OCI-LY7 (cell line): Measurements from ENCODE around the gene CSNK1G2. TPM values are rescaled to one million over a fixed set of nuclear protein-coding genes. Genes with fewer than 3 reads are reported as not detected.

Experiments
- BruUV-seq: library from RNA; stranded (reverse); fragments of 400-500 nt; replicated peaks from 2 replicates; lab custom pipeline; 2021; lab: Mats Ljungman, UMichigan
- CTCF ChIA-PET: fragments of 300-600 bp; sonication (Branson Sonifier 250); formaldehyde crosslinking; loops from one replicate; lab custom pipeline; 2022; ENCODE audit warnings: antibody characterized with exemption; ENCODE audit not compliant: unreplicated experiment; lab: Charles Lee
- POLR2A ChIA-PET: fragments of 300-600 bp; sonication (Branson Sonifier 250); formaldehyde crosslinking; loops from one replicate; lab custom pipeline; 2022; ENCODE audit warnings: antibody characterized with exemption; lab: Charles Lee
- DNase-seq: peaks from one replicate; pipeline ENCODE4 v3.0.0-alpha.2; 2015; ENCODE audit warnings: low spot score
- H2AFZ ChIP-seq: fragments of 200-600 bp; sonication (generic), shearing (Covaris generic); 2 replicates; pipeline ENCODE4 v1.6.1; 2014; ENCODE audit warnings: mild to moderate bottlenecking, antibody characterized with exemption, low read length, moderate library complexity
- H3K27ac ChIP-seq: fragments of 200-600 bp; sonication (generic); 2 replicates; pipeline ENCODE4 v1.5.1; 2014; ENCODE audit warnings: mixed run types, low read depth, mild to moderate bottlenecking, moderate library complexity, low read length, inconsistent platforms; ENCODE audit not compliant: poor library complexity, severe bottlenecking
- H3K36me3 ChIP-seq: fragments of 200-600 bp; sonication (generic); 2 replicates; pipeline ENCODE4 v1.6.1; 2014; ENCODE audit warnings: mild to moderate bottlenecking, antibody characterized with exemption, low read length, moderate library complexity, mixed read lengths; ENCODE audit not compliant: insufficient read depth
- H3K4me1 ChIP-seq: fragments of 200-600 bp; sonication (generic); 2 replicates; pipeline ENCODE4 v1.5.1; 2014; ENCODE audit warnings: mild to moderate bottlenecking, low read length; ENCODE audit not compliant: insufficient read depth, poor library complexity, severe bottlenecking
- H3K4me2 ChIP-seq: fragments of 200-600 bp; sonication (generic); 2 replicates; pipeline ENCODE4 v1.6.1; 2014; ENCODE audit warnings: mild to moderate bottlenecking, low read length
- H3K4me3 ChIP-seq: fragments of 200-600 bp; sonication (generic); 2 replicates; pipeline ENCODE4 v1.5.1; 2014; ENCODE audit warnings: mild to moderate bottlenecking, low read depth, low read length; ENCODE audit not compliant: poor library complexity, severe bottlenecking
- H3K79me2 ChIP-seq: fragments of 200-600 bp; sonication (generic); 2 replicates; pipeline ENCODE4 v1.6.1; 2016; ENCODE audit warnings: low read depth, mild to moderate bottlenecking, low read length, moderate library complexity, mixed read lengths; ENCODE audit not compliant: insufficient read depth
- H3K9me2 ChIP-seq: fragments of 200-600 bp; sonication (generic); 2 replicates; pipeline ENCODE4 v1.6.1; 2016; ENCODE audit warnings: mild to moderate bottlenecking, low read length, mixed read lengths; ENCODE audit not compliant: insufficient read depth
- H3K9me3 ChIP-seq: fragments of 200-600 bp; sonication (generic); 2 replicates; pipeline ENCODE4 v1.6.1; 2014; ENCODE audit warnings: mild to moderate bottlenecking, mixed run types, low read length, mixed read lengths
- H4K20me1 ChIP-seq: fragments of 200-600 bp; sonication (generic); 2 replicates; pipeline ENCODE4 v1.6.1; 2014; ENCODE audit warnings: mild to moderate bottlenecking, antibody characterized with exemption, low read length, moderate library complexity, mixed read lengths; ENCODE audit not compliant: insufficient read depth
- EZH2phosphoT487 ChIP-seq: fragments of 200-600 bp; sonication (generic); IDR thresholded peaks from 2 replicates; pipeline ENCODE4 v1.6.1; 2018; ENCODE audit warnings: low read depth, borderline replicate concordance, mild to moderate bottlenecking, mixed run types, antibody characterized with exemption, low read length, moderate library complexity, mixed read lengths
- intact Hi-C: fragments of 100-400 bp; cut with micrococcal nuclease; formaldehyde crosslinking; loops from one replicate; pipeline ENCODE4 v1.10.0; 2022; ENCODE audit not compliant: unreplicated experiment
- total RNA-seq, 2 experiments: library from RNA; depleted of rRNA in 1 of 2; stranded (reverse); fragments of >200 nt in 1 of 2; shearing (Covaris generic) in 1 of 2; gene quantifications; 2 replicates each; pipeline ENCODE4 v1.2.3, GENCODE V29; 2014 to 2022
- TF ChIP-seq, protein P1 (sequence below): fragments of 200-600 bp; sonication (generic); conservative IDR thresholded peaks from 2 replicates; pipeline ENCODE4 v1.5.1; 2014; ENCODE audit warnings: mild to moderate bottlenecking, antibody characterized with exemption, low read length, moderate library complexity, mixed read lengths

The CSNK1G2 gene
- total RNA-seq, 2 experiments from 2014 or later: 95.9 to 133 TPM

DNA sequence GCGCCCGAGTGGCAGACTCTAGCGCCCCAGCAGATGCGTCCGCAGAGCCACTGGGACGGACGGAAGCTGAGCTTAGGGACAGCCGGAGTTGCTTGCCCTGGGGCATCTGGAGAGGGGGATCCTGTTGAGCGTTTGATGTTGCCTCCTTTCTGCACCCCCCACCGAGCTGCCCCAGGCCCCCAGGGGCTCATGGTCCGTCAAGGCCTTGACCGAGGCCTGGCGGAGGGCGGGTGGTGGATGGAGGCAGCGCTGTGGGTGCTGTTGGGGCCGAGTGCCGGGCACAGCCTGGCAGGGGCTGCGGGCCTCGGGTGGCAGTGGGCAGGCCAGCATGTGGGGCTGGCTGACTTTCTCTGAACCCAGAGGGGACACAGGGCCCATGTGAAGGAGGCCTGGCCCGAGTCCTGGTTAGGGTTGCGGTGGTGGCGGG, 2.7 kb downstream of the CSNK1G2 start:
- H3K79me2 ChIP-seq: peaks cover 55% of the 10 kb centered on the region
- DNase-seq: no peak
- H3K9me3 ChIP-seq: no peaks in the 10 kb centered on the region
- BruUV-seq: no TSS peak
- H3K27ac ChIP-seq: peak overlapping the region; percentile 79
- TF ChIP-seq, protein P1, sequence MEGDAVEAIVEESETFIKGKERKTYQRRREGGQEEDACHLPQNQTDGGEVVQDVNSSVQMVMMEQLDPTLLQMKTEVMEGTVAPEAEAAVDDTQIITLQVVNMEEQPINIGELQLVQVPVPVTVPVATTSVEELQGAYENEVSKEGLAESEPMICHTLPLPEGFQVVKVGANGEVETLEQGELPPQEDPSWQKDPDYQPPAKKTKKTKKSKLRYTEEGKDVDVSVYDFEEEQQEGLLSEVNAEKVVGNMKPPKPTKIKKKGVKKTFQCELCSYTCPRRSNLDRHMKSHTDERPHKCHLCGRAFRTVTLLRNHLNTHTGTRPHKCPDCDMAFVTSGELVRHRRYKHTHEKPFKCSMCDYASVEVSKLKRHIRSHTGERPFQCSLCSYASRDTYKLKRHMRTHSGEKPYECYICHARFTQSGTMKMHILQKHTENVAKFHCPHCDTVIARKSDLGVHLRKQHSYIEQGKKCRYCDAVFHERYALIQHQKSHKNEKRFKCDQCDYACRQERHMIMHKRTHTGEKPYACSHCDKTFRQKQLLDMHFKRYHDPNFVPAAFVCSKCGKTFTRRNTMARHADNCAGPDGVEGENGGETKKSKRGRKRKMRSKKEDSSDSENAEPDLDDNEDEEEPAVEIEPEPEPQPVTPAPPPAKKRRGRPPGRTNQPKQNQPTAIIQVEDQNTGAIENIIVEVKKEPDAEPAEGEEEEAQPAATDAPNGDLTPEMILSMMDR: no peak
- TF ChIP-seq EZH2phosphoT487: no peak
- peaks cover 5% of the 10 kb centered on the region; the same call in 1 of the 2 replicates for H3K36me3 ChIP-seq
- intact Hi-C loops: no loop called here
- H3K4me2 ChIP-seq: peak overlapping the region; percentile 89
- H3K9me2 ChIP-seq: no peaks in the 10 kb centered on the region
- CTCF ChIA-PET: no interaction called here
- H3K4me1 ChIP-seq: peaks cover 28% of the 10 kb centered on the region
- no peaks in the 10 kb centered on the region; the same call in 1 of the 2 replicates for H4K20me1 ChIP-seq
- POLR2A ChIA-PET: no interaction called here
- no peak overlapping the region for H2AFZ ChIP-seq
- peak overlapping the region; percentile 95 for H3K4me3 ChIP-seq

DNA sequence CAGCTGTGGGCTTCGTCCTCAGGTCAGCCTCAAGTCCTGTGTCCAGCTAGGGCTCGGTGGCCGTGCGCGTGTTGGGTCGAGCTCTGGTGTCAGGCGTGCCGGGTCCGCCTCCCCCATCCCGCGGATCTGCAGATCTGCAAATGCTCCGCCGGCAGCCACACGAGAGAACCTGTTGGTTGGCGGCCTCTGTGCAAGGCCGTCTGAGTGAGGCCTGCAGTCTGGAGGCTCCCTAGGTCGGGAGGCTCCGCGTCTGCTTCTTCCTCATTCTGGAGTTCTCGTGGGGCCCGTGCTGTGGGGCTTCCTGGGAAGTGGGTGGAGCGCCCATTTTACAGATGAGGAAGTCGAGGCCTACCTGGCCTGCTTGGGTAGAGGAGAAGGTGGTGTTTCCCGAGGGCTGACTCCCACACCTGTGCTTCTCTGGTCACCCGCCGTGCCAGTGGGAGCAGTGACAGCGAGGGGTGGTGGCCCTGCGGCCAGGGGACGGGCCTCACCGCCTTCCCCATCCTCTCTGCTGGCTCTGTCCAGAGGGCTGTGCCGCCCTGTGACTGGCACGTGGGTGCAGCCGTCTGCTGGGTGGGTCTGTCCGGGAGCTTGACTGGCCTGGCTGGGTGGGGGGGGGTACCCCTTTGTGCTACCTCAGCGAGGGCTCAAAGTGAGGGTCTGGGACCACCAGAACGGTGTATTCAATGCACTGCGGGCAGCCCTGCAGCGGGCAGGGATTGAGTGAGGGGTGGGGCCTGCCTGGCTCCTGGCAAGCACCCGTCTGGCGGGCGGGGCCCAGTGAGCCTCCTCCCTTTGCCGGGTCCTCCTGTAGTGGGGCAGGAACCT, 3.3 kb downstream of the CSNK1G2 start:
- peaks cover 27% of the 10 kb centered on the region for H3K4me1 ChIP-seq
- intact Hi-C loops: no loop called here
- POLR2A ChIA-PET: no interaction called here
- CTCF ChIA-PET: no interaction called here
- no peak overlapping the region for H3K27ac ChIP-seq
- no TSS peak for BruUV-seq
- no peak for DNase-seq
- peaks cover 8% of the 10 kb centered on the region for H3K36me3 ChIP-seq
- no peak overlapping the region for H3K4me3 ChIP-seq
- H3K9me3 ChIP-seq: no peaks in the 10 kb centered on the region
- H3K4me2 ChIP-seq: peak overlapping the region; percentile 89; the same call in 1 of the 2 replicates
- no peak for TF ChIP-seq EZH2phosphoT487
- TF ChIP-seq, protein P1: no peak
- H4K20me1 ChIP-seq: no peaks in the 10 kb centered on the region; the same call in 1 of the 2 replicates
- H3K79me2 ChIP-seq: peaks cover 55% of the 10 kb centered on the region
- no peaks in the 10 kb centered on the region for H3K9me2 ChIP-seq
- H2AFZ ChIP-seq: no peak overlapping the region
